ENCODE results near the gene UTS2R.
"Not testable (repeated sequence)": the region's sequence is repeated elsewhere in the genome, so short reads cannot be mapped to it uniquely, and the experiment has no call there.

Gene UTS2R

GRCh38 chr17:82354804-82355308 is 16.7 kb upstream of the UTS2R start:
- DNase-seq (ENCODE audit: low read depth): no peak

GRCh38 chr17:82355770-82356427 is 15.7 kb upstream of the UTS2R start:
- DNase-seq (ENCODE audit: low read depth): no peak

GRCh38 chr17:82356845-82357355 is 14.7 kb upstream of the UTS2R start:
- no peak for DNase-seq (ENCODE audit: low read depth)

- no peak for DNase-seq (ENCODE audit: low read depth)
These were observed 14.2 kb upstream of the UTS2R start for GRCh38 chr17:82357394-82357793.

- no peak for DNase-seq (ENCODE audit: low read depth)
These were observed 12.9 kb upstream of the UTS2R start, which contains the start of gene TEX19 for GRCh38 chr17:82358465-82359350. TSS of gene TEX19 (plus strand) at chr17:82359247. CDS start at chr17:82362151, 2,904 bp downstream.

GRCh38 chr17:82359451-82360074 is 12.0 kb upstream of the UTS2R start:
- not testable (repeated sequence) for DNase-seq (ENCODE audit: low read depth)

- DNase-seq (ENCODE audit: low read depth): no peak
These were observed 9.5 kb upstream of the UTS2R start for GRCh38 chr17:82361885-82362633.

- no peak for DNase-seq (ENCODE audit: low read depth)
These were observed 5.8 kb upstream of the UTS2R start for GRCh38 chr17:82365606-82366295.

- no peak for DNase-seq (ENCODE audit: low read depth)
These were observed 4.8 kb upstream of the UTS2R start for GRCh38 chr17:82366749-82367148.

GRCh38 chr17:82367724-82368524 is 3.6 kb upstream of the UTS2R start:
- no peak for DNase-seq (ENCODE audit: low read depth)

- no peak for DNase-seq (ENCODE audit: low read depth)
These were observed 2.4 kb upstream of the UTS2R start for GRCh38 chr17:82369211-82369610.

GRCh38 chr17:82370471-82371332 is 863 bp upstream of the UTS2R start:
- DNase-seq (ENCODE audit: low read depth): no peak

GRCh38 chr17:82372249-82373071 is 895 bp downstream of the UTS2R start:
- DNase-seq (ENCODE audit: low read depth): no peak

GRCh38 chr17:82373072-82373452 is 1.5 kb downstream of the UTS2R start:
- not testable (repeated sequence) for DNase-seq (ENCODE audit: low read depth)

GRCh38 chr17:82373731-82374625 is 2.4 kb downstream of the UTS2R start:
- no peak for DNase-seq (ENCODE audit: low read depth)

- DNase-seq (ENCODE audit: low read depth): no peak
These were observed 3.2 kb downstream of the UTS2R start for GRCh38 chr17:82374626-82375331.
